ENCODE data around the gene SURF4.

SURF4 gene

DNA sequence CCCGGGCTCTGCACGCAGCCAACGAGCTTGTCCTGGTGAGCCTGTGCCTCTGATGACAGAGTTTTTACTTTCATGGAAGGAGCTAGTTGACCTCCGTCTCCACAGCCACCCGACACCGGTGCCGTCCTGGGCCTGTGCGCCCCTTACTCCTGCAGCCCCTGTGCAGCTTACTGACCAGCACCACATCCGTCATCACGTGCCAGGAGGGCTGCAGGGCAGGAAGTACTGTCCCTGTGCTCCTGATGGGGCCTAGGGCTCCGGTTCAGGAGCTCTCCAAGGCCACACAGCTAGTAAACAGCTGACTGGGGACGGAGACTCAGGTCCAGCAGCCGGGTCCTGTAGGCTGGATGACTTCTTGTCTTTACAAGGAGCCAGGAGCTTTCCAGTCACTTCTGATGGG lies 10.5 kb upstream of the SURF4 start:
- H3K27me3 ChIP-seq (replicated peaks; ENCODE audit: control insufficient read depth, insufficient read depth, low read length): no peaks in the 10 kb centered on the region; the same call in 1 of the 2 replicates
- TF ChIP-seq, protein P1, sequence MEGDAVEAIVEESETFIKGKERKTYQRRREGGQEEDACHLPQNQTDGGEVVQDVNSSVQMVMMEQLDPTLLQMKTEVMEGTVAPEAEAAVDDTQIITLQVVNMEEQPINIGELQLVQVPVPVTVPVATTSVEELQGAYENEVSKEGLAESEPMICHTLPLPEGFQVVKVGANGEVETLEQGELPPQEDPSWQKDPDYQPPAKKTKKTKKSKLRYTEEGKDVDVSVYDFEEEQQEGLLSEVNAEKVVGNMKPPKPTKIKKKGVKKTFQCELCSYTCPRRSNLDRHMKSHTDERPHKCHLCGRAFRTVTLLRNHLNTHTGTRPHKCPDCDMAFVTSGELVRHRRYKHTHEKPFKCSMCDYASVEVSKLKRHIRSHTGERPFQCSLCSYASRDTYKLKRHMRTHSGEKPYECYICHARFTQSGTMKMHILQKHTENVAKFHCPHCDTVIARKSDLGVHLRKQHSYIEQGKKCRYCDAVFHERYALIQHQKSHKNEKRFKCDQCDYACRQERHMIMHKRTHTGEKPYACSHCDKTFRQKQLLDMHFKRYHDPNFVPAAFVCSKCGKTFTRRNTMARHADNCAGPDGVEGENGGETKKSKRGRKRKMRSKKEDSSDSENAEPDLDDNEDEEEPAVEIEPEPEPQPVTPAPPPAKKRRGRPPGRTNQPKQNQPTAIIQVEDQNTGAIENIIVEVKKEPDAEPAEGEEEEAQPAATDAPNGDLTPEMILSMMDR (IDR thresholded peaks at IDR 0.05; ENCODE audit: insufficient read depth, low read length, poor library complexity, severe bottlenecking): no peak
- no peak for DNase-seq (ENCODE audit: extremely low read depth, insufficient read length)

DNA sequence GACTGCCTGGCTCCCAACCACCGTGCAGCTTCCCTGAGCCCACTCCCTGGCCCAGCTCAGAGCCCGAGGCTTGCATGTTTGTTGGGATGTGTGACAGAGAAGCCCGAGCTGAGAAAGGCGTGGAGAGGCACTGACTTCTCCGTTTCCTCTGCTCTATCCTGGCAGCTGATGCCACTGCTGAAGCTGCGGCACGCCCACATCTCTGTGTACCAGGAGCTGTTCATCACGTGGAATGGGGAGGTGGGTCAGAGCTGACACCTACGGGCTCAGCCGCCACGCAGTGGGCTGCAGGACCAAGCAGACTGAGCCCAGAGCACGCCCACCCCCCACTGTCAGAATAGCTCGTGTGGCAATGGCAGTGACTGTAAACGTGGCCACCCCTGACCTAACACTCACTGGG lies 9.6 kb upstream of the SURF4 start:
- H3K4me3 ChIP-seq (replicated peaks; ENCODE audit: low read depth, low read length): no peak overlapping the region
- no peak for DNase-seq (ENCODE audit: extremely low read depth, insufficient read length)
- no peaks in the 10 kb centered on the region for H3K36me3 ChIP-seq (ENCODE audit: control insufficient read depth, insufficient read depth, low read length)
- TF ChIP-seq, protein P1 (IDR thresholded peaks at IDR 0.05; ENCODE audit: insufficient read depth, low read length, poor library complexity, severe bottlenecking): no peak
- H3K27me3 ChIP-seq (replicated peaks; ENCODE audit: control insufficient read depth, insufficient read depth, low read length): no peaks in the 10 kb centered on the region; the same call in 1 of the 2 replicates

More for the DNA sequence above, 10.5 kb upstream of the SURF4 start:
- Histone ChIP-seq H3K4me3 (replicated peaks; ENCODE audit: low read depth, low read length) (no peak overlapping the region), H3K36me3 (ENCODE audit: control insufficient read depth, insufficient read depth, low read length) (no peaks in the 10 kb centered on the region)

DNA sequence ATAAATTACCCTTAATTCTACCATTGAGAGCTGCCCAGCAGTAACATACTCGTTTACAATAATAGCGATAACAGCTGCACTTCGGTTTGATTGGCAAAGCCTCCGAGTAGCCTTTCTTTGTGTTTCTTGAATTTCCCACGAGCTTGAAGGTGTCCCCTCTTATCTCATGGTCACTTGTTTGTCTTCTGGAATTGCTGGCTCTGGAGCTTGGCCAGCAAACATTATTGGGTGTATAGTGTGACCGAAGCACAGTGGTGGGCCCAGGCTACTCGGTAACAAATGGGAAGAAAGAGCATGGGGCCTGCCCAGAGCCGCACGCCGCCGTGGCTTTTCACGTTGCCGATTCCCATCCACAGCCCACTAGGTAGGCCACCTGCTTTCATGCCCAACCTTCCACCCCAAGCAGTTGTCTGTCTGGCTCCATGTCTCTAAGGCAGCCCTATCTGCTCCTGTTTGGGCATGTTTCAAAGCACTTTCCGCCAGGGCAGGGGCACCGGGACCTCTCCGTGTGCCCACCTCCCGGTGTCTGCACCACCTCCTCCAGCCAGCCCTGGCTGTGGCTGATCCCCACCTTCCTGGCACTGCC lies 9.0 kb upstream of the SURF4 start:
- TF ChIP-seq, protein P1 (IDR thresholded peaks at IDR 0.05; ENCODE audit: insufficient read depth, low read length, poor library complexity, severe bottlenecking): no peak
- Histone ChIP-seq H3K36me3 (ENCODE audit: control insufficient read depth, insufficient read depth, low read length) (no peaks in the 10 kb centered on the region), H3K27me3 (replicated peaks; ENCODE audit: control insufficient read depth, insufficient read depth, low read length) (no peaks in the 10 kb centered on the region; the same call in 1 of the 2 replicates), H3K4me3 (replicated peaks; ENCODE audit: low read depth, low read length) (no peak overlapping the region)
- DNase-seq (ENCODE audit: extremely low read depth, insufficient read length): no peak

DNA sequence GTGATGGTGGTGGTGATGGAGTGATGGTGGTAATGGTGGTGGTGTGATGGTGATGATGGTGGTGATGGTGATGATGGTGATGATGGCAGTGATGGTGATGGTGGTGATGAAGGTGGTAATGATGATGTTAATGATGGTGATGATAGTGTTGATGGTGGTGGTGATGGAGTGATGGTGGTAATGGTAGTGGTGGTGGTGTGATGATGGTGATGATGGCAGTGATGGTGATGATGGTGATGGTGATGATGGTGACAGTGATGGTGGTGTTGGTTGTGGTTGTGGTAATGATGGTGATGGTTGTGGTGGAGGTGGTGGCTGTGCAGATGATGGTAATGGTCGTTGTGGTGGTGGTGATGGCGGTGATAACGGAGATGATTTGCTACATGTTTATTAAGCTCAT lies 7.6 kb upstream of the SURF4 start:
- no peaks in the 10 kb centered on the region; the same call in 1 of the 2 replicates for H3K27me3 ChIP-seq (replicated peaks; ENCODE audit: control insufficient read depth, insufficient read depth, low read length)
- TF ChIP-seq, protein P1 (IDR thresholded peaks at IDR 0.05; ENCODE audit: insufficient read depth, low read length, poor library complexity, severe bottlenecking): no peak
- no peak overlapping the region for H3K4me3 ChIP-seq (replicated peaks; ENCODE audit: low read depth, low read length)
- no peak for DNase-seq (ENCODE audit: extremely low read depth, insufficient read length)
- H3K36me3 ChIP-seq (ENCODE audit: control insufficient read depth, insufficient read depth, low read length): no peaks in the 10 kb centered on the region

DNA sequence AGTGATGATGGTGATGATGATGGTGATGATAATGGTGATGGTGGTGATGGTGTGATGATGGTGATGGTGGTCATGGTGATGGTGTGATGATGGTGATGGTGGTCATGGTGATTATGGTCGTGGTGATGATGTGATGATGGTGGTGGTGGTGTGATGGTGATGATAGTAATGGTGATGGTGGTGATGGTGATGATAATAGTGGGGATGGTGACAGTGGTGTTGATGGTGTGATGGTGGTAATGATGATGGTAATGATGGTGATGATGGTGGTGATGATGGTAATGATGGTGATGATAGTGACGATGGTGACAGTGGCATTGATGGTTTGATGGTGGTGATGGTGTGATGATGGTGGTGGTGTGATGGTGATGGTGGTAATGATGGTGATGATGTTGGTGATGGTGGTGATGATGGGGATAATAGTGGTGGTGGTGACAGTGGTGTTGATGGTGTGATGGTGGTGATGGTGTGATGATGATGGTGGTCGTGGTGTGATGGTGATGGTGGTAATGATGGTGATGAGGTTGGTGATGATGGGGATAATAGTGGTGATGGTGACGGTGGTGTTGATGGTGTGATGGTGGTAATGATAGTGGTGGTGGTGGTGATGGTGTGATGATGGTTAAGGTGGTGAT lies 6.8 kb upstream of the SURF4 start:
- no peaks in the 10 kb centered on the region; the same call in 1 of the 2 replicates for H3K27me3 ChIP-seq (replicated peaks; ENCODE audit: control insufficient read depth, insufficient read depth, low read length)

More for the DNA sequence above, 6.8 kb upstream of the SURF4 start:
- TF ChIP-seq, protein P1 (IDR thresholded peaks at IDR 0.05; ENCODE audit: insufficient read depth, low read length, poor library complexity, severe bottlenecking): no peak
- DNase-seq (ENCODE audit: extremely low read depth, insufficient read length): no peak
- no peaks in the 10 kb centered on the region for H3K36me3 ChIP-seq (ENCODE audit: control insufficient read depth, insufficient read depth, low read length)
- no peak overlapping the region for H3K4me3 ChIP-seq (replicated peaks; ENCODE audit: low read depth, low read length)
